Dedifferentiated amniotic fluid mesenchymal stem cell (primary cell): ENCODE measurements around the gene SCLY.

Experiments used
- DNase-seq: peaks from one replicate; pipeline ENCODE4 v3.0.0-alpha.2; 2016; ENCODE audit errors: extremely low spot score

SCLY gene

GRCh38 chr2:238127165-238128060, 66.6 kb downstream of the SCLY start:
- DNase-seq, result no peak

- no peak for DNase-seq
Observed at GRCh38 chr2:238128061-238128440, 67.2 kb downstream of the SCLY start.

GRCh38 chr2:238128534-238129001, 67.8 kb downstream of the SCLY start:
- DNase-seq, result no peak

- DNase-seq, result no peak
Observed at GRCh38 chr2:238129166-238130010, 68.6 kb downstream of the SCLY start.

GRCh38 chr2:238130111-238130695, 69.4 kb downstream of the SCLY start:
- no peak for DNase-seq

- no peak for DNase-seq
Observed at GRCh38 chr2:238130696-238131628, 70.2 kb downstream of the SCLY start.

GRCh38 chr2:238131761-238132462, 71.1 kb downstream of the SCLY start:
- no peak for DNase-seq

- DNase-seq, result no peak
Observed at GRCh38 chr2:238132463-238133450, 72.0 kb downstream of the SCLY start.

GRCh38 chr2:238133499-238134392, 72.9 kb downstream of the SCLY start:
- DNase-seq, result no peak

- no peak for DNase-seq
Observed at GRCh38 chr2:238134393-238134785, 73.6 kb downstream of the SCLY start.

GRCh38 chr2:238135601-238136150, 74.9 kb downstream of the SCLY start:
- DNase-seq, result no peak

GRCh38 chr2:238136820-238137537, 76.2 kb downstream of the SCLY start:
- no peak for DNase-seq

GRCh38 chr2:238137885-238138284, 77.1 kb downstream of the SCLY start:
- no peak for DNase-seq

- no peak for DNase-seq
Observed at GRCh38 chr2:238138331-238139195, 77.8 kb downstream of the SCLY start, which contains the start of gene KLHL30. KLHL30 (plus strand) TSS chr2:238138668; CDS start chr2:238140755, 2,087 bp downstream.

- DNase-seq, result no peak
Observed at GRCh38 chr2:238139196-238140039, 78.6 kb downstream of the SCLY start.
